ENCODE measurements around the gene PRPF6. TPM values are rescaled to one million over a fixed set of nuclear protein-coding genes. Genes with fewer than 3 reads are reported as not detected.

Gene PRPF6
- total and polyA plus RNA-seq, 2 of the 13 experiments (the other 11 are each of a cell fraction or from before 2014, with no cell fraction given) = 63.7 to 101 TPM

DNA sequence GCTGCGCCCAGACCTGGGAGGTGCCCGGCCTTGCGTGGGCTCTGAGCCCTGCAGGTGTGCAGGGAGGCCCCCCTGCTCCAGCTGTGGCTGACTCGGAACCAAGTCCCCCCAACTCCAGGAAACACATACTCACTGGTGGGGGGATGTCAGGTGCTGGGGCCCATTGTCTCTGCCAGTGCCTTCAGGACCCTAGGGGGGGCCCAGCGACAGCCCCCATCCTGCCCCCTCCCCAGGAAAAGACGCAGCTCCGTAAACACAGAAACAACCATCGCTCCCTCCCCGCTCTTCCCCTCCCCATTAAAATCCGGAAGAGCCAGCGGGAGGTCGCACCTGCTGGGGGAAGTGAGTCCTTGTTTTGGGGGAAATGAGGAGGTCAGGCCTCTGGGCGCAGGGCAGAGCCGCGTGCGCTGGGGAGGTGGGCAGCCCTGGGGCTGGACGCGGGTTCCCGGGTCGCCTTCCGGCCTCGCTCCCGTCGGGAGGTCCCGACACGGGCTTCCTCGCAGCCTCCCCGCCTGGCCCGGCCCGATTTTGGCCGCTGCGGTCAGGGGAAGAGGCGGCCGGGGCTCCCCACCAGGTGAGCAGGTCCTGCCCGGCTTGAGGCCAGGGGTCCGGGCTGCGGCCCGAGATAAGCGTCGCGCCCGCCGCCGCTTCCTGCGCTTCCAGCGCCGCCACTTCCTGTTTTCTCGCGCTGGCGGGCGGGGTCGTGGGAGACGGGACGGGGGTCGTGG lies 61.3 kb downstream of the PRPF6 start (continued):
- TF ChIP-seq NFKBIZ (CRISPR knock-in tag; IDR thresholded peaks at IDR 0.05) = no peak; the same call in 1 of the 2 replicates
- no peak for TF ChIP-seq SMYD3 (CRISPR knock-in tag; IDR thresholded peaks at IDR 0.05)
- TF ChIP-seq FLYWCH1 (CRISPR knock-in tag; IDR thresholded peaks at IDR 0.05) = no peak
- TF ChIP-seq, protein P1, sequence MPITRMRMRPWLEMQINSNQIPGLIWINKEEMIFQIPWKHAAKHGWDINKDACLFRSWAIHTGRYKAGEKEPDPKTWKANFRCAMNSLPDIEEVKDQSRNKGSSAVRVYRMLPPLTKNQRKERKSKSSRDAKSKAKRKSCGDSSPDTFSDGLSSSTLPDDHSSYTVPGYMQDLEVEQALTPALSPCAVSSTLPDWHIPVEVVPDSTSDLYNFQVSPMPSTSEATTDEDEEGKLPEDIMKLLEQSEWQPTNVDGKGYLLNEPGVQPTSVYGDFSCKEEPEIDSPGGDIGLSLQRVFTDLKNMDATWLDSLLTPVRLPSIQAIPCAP (CRISPR knock-in tag; IDR thresholded peaks at IDR 0.05; ENCODE audit: low read depth) = peak; percentile 67; the same call in 1 of the 2 replicates
- TF ChIP-seq, protein P2, sequence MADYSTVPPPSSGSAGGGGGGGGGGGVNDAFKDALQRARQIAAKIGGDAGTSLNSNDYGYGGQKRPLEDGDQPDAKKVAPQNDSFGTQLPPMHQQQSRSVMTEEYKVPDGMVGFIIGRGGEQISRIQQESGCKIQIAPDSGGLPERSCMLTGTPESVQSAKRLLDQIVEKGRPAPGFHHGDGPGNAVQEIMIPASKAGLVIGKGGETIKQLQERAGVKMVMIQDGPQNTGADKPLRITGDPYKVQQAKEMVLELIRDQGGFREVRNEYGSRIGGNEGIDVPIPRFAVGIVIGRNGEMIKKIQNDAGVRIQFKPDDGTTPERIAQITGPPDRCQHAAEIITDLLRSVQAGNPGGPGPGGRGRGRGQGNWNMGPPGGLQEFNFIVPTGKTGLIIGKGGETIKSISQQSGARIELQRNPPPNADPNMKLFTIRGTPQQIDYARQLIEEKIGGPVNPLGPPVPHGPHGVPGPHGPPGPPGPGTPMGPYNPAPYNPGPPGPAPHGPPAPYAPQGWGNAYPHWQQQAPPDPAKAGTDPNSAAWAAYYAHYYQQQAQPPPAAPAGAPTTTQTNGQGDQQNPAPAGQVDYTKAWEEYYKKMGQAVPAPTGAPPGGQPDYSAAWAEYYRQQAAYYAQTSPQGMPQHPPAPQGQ (CRISPR knock-in tag; IDR thresholded peaks at IDR 0.05; ENCODE audit: borderline replicate concordance) = no peak
- no peak; the same call in 1 of the 2 replicates for TF ChIP-seq ZNF746 (CRISPR knock-in tag; IDR thresholded peaks at IDR 0.05)
- TF ChIP-seq ZUFSP (CRISPR knock-in tag; IDR thresholded peaks at IDR 0.05; ENCODE audit: borderline replicate concordance) = no peak
- no peak for TF ChIP-seq HCFC1 (IDR thresholded peaks at IDR 0.05; ENCODE audit: low read depth, low read length)
- TF ChIP-seq HHEX (CRISPR knock-in tag; IDR thresholded peaks at IDR 0.05) = no peak
- no peak for TF ChIP-seq ZNF143 (CRISPR knock-in tag; IDR thresholded peaks at IDR 0.05)
- TF ChIP-seq MYPOP (CRISPR knock-in tag; IDR thresholded peaks at IDR 0.05) = peak; percentile 87
- no peak for TF ChIP-seq ZNF775 (CRISPR knock-in tag; IDR thresholded peaks at IDR 0.05; ENCODE audit: borderline replicate concordance)
- no peak for TF ChIP-seq KAT2B (IDR thresholded peaks at IDR 0.05; ENCODE audit: borderline replicate concordance, low read depth, low read length)
- TF ChIP-seq MAFK (conservative IDR thresholded peaks at IDR 0.05 in 1 of 2, IDR thresholded peaks at IDR 0.05 in 1 of 2; ENCODE audit: low read length in 2 of 2) = no peak
- no peak for TF ChIP-seq ZNF672 (CRISPR knock-in tag; IDR thresholded peaks at IDR 0.05)
- no peak for TF ChIP-seq ZNF121 (CRISPR knock-in tag; IDR thresholded peaks at IDR 0.05)
- peak; percentile 18 for TF ChIP-seq RBM39 (IDR thresholded peaks at IDR 0.05; ENCODE audit: low read depth, low read length, poor library complexity, severe bottlenecking)
- peak; percentile 61; the same call in 1 of the 2 replicates for TF ChIP-seq FIP1L1 (IDR thresholded peaks at IDR 0.05; ENCODE audit: borderline replicate concordance, insufficient read depth, low read depth, low read length)
- TF ChIP-seq ZKSCAN1 (IDR thresholded peaks at IDR 0.05; ENCODE audit: low read length) = no peak
- no peak for TF ChIP-seq NPAS2 (CRISPR knock-in tag; IDR thresholded peaks at IDR 0.05; ENCODE audit: borderline replicate concordance)
- no peak for TF ChIP-seq ZNF282 (IDR thresholded peaks at IDR 0.05; ENCODE audit: partially characterized antibody)

All from HepG2 (cell line).